GM19023 (cell line): ENCODE measurements around the gene SERINC5.
"Not testable (repeated sequence)": the region's sequence is repeated elsewhere in the genome, so short reads cannot be mapped to it uniquely, and the experiment has no call there.

Experiments
- ATAC-seq: cut with Tn5 transposase; IDR thresholded peaks from one replicate; pipeline ENCODE4 v1.9.1; 2021; ENCODE audit warnings: mild to moderate bottlenecking, moderate library complexity; ENCODE audit not compliant: unreplicated experiment

SERINC5 gene

GRCh38 chr5:80204808-80205614 is 50.8 kb downstream of the SERINC5 start:
- no peak for ATAC-seq

DNA sequence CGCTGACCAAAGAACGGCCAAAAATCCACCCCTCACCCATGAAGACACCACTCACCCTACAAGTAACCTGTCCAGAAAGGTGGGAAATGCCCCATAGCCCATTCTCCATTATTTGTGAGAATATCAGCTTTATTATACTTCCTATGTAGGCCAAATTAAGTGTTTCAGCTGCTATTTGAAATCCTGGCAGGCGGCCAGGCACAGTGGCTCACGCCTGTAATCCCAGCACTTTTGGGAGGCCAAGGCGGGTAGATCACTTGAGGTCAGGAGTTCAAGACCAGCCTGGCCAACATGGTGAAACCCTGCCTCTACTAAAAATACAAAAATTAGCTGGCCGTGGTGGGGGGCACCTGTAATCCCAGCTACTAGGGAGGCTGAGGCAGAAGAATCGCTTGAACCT is 54.1 kb downstream of the SERINC5 start:
- not testable (repeated sequence) for ATAC-seq

GRCh38 chr5:80198920-80199319 is 56.9 kb downstream of the SERINC5 start:
- no peak for ATAC-seq

GRCh38 chr5:80198399-80198798 is 57.4 kb downstream of the SERINC5 start:
- no peak for ATAC-seq

DNA sequence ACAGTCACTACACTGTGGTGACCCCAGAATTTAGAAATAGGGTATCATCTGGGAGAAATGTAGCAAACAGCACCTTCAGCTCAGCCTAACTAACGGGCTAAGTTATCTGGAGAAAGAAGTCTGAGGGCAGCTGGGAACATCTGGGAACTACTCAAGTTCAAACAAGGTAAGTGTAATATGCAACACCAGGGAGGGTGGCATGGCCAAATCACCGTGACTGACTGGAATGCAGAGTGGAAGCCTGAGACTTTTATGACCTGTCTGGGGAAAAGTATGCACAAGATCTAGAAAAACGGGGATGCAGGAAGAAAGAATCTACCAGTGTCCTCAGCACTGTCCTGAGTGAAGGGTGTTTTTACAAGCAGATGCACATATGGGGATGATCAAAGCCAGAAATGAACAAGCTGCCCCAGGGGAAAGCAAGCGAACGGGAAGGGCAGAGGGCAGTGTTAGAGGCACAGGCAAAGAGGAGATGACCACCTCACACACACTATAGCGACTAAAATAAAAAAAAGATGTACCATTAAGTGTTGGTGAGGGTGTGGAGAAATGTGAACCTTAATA is 59.9 kb downstream of the SERINC5 start:
- no peak for ATAC-seq

GRCh38 chr5:80194468-80194867 is 61.4 kb downstream of the SERINC5 start:
- ATAC-seq: no peak

DNA sequence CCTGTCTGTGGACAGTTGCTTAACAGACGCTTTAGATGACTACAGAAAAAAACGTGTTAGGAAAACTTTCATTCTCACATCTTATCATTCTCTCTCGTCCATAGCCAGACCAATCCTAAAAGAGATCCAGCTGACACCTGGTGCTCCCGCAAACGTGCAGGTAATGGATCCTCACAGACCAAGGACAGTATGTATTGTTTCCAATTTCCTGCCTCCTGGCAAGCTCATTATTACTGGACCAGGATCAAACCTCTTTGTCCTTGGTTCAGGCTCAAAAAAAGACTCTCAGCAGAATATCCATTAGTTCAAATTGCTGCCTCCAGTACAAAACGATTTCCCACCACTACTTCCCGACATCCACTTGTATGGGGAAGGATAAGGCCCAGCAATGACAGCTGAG is 62.4 kb downstream of the SERINC5 start:
- ATAC-seq: no peak

DNA sequence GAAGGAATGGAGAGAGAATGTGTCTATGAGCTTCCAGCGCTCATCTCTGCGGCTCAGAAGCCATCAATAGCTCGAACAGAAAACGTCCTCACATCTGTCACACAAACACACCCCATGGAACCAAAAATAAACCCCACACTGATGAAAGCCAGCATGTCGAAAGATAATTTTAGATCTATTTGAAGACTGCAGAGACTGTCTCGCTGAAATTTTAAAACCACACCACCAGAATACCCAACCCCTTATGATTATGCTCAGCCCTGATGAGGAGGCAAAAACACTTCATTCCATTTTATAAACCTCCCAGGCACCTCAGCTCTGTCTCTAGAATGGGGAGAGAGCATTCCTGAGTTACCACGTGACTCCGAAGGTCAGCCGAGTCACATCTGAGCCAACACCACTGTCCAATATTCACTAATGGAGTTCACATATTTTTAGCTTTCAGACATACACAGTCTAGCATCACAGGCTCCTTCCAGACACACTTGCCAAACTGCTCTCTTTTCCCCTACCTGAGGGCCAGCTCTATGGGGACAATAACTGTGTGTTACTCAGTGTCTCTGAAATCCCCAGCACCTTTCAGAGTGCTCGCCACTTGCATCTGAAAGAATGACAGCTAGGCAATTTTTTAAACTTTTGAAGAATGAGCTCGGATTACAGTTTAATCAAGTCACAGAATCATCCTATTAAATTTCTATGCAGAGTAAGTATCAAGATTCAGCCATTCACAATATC is 63.2 kb downstream of the SERINC5 start:
- no peak for ATAC-seq

DNA sequence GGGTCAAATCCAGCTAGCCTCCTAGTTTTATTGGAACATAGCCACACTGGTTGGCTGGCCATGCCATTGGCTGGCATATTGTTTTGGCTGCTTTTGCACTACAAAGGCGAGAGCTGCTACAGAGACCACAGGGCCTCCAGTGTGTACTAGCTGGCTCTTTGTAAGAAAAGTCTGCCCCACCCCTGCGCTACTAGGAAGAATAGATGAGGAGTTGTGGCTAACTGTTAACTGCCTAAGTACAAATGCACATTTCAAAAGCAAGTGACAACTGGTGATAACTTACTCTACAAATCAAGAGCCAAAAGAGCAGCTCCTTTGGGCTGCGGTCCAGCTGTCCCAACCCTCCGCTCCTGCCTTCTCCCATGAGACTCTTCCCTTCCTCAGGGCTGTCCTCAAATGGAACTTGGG is 63.9 kb downstream of the SERINC5 start:
- no peak for ATAC-seq

DNA sequence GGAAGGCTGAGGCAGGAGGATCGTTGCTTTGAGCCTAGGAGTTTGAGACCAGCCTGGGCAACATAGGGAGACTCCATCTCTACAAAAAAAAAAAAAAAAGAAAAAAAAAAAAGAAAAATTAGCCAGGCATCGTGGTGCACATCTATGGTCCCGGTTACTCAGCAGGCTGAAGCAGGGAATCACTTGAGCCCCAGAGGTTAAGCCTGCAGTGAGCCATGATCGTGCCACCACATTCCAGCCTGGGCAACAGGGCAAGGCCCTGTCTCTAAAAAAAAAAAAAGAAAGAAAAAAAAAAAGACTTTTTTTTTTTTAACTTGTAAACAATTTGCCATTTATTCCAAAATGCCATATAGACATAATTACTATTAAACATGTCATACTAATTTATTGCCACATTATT is 64.5 kb downstream of the SERINC5 start:
- ATAC-seq: no peak

- ATAC-seq: no peak
Measured at GRCh38 chr5:80190960-80191359, 64.9 kb downstream of the SERINC5 start.

DNA sequence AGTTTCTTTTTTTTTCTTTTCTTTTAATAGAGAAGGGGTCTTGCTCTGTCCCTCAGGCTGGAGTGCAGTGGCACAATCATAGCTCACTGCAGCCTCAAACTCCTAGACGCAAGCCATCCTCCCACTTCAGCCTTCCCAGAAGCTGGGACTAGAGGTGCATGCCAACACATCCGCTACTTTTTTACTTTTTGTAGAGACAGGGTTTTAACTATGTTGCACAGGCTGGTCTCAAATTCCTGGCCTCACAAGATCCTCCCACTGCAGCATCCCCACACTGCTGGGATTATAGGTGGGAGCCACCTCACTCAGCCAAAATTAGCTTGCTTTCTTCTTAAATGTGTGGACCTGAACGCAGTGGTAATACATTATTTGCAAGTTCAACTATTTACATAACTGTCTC is 66.1 kb downstream of the SERINC5 start:
- ATAC-seq: no peak

DNA sequence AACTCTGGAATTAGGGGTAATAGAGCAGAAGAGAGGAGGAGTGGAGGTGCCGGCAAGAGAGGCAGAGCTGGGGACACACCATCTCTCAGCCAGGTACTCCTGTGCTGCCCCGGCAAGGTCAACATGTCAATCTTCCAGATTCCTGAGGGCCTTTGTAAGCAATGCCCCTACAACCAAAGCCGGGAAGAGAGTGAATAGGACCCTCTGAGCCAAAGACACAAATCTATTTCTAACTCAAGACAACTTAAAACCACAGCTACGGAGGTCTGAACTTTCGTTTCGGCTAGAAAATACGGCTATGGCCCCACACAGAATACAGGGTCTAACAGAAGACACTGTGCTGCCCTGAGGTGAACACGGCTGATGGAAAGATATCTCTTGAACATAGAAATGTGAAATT is 66.6 kb downstream of the SERINC5 start:
- ATAC-seq: no peak

DNA sequence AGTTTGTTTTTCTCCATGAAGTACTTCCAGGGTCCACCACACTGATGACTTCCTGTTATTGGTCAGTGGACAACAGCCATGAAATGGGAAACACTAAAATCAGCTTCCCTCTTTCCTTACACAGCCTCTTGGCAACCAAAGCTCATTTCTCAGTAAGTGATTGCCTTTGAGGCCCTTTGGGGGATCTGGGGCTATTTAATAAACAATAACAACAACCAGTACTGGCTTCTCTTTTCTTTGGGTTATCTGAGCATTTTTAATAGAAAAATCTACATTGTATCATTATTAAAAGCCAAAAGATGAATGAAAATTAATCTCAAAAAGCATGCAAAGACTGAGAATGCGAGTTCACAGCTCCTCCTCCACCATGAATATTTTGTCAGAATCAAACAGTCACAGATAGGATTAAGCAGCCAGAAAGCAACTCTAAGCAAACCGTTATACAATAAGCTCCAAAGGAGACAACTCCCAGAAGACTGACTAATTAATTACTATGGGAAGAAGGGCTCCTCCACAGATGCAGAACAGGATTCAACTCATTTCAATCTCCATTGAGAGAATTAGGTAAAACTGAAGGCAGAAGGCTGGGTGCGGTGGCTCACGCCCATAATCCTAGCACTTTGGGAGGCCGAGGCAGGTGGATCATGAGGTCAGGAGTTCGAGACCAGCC is 68.3 kb downstream of the SERINC5 start:
- no peak for ATAC-seq

DNA sequence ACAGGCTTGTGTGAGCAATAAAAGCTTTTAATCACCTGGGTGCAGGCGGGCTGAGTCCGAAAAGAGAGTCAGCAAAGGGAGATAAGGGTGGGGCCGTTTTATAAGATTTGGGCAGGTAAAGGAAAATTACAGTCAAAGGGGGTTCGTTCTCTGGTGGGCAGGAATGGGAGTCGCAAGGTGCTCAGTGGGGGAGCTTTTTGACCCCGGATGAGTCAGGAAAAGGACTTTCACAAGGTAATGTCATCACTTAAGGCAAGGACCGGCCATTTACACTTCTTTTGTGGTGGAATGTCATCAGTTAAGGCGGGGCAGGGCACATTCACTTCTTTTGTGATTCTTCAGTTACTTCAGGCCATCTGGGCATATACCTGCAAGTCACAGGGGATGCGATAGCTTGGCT is 70.3 kb downstream of the SERINC5 start:
- ATAC-seq: not testable (repeated sequence)

- no peak for ATAC-seq
Measured at GRCh38 chr5:80185095-80185494, 70.8 kb downstream of the SERINC5 start.

DNA sequence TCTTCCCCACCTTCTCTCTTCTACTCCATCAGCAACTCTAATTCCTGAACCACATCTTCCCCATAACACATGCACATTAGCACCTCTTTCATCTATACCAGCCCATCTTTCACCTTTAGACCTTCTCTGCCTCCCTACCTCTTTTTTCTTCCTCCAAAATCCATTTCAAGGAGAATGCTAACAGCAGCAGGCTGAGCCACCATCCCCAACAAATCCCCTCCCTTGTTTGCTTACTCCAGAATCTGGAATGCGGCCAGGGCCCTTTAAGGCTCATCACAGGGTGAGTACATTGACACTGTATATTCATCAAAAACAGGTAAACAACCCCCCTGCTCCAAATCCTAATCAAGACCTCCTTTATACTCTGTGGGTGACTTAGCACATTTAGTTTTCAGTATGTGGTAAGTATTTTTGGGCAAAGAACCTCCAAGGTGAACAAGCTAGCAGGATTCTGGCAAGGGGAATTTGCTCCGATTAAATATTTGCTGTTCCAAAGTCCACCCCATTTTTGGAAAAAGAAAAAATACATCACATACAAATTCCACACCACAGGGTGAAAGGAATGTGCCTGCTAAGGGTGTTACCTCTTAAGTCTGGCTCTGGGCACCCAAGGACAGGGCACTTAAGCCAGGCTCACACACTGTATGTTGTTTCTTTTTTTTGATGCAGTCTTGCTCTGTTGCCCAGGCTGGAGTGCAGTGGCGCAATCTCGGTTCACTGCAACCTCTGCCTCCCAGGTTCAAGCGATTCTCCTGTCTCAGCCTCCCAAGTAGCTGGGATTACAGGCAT is 71.4 kb downstream of the SERINC5 start:
- ATAC-seq: no peak

DNA sequence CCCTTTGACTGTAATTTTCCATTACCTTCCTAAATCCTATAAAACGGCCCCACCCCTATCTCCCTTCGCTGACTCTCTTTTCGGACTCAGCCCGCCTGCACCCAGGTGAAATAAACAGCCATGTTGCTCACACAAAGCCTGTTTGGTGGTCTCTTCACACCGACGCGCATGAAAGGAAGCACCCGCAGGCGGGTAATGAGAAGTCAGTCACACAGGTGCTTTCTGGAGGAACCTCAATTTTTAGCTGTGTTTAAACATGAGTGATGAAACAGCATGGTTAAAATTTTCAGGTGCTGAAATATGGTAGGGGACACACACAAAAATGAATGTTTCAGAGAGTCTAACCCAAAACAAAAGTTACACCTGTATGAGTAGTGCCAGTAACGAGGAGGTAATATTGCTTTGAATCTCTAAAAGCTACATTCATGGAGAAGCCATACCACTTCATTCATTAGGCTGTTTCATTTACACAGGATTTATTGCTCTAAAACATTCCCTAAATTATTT is 72.1 kb downstream of the SERINC5 start:
- ATAC-seq: not testable (repeated sequence)

DNA sequence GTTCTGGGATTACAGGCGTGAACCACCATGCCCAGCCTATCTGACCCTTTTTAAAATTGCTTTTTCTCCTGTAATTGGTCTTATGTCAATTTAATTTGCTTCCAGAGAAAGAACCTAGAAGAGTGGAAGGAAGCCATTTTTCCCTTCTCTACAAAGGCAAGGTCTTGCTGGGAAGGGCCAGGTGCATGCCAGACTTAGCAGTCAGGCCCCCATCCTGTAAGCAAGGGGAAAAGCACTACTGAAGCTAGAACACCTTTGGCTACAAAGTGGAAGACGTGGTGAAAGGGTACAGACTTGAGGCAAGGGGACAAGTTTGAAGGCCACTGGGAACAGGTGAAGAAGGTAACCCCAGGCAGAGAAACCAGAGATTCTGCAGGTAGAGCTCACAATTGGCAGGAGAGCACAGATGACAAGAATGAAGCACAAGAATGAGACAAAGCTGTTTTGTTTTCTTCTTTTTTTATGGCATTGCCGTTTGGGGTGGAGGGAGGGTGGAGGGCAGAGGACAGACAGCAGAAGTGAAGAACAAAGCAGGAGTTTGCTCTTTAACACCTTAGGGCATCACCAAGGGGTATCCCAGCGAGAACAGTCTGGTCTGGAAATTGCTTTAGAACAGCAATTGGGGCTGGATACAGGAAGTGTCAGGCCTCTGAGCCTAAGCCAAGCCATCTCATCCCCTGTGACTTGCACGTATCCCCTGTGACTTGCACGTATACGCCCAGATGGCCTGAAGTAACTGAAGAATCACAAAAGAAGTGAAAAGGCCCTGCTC is 72.9 kb downstream of the SERINC5 start:
- ATAC-seq: no peak
